Ectodermal cell (in vitro differentiated cells): ENCODE measurements around the gene MLLT1.
A peak's percentile ranks its signal among the peaks of the same experiment; 100 is the strongest.
"Not testable (repeated sequence)": the region's sequence is repeated elsewhere in the genome, so short reads cannot be mapped to it uniquely, and the experiment has no call there.

Experiments
- H3K27ac ChIP-seq: 2 replicates; pipeline ENCODE4 v1.7.0; 2013; ENCODE audit warnings: mild to moderate bottlenecking, low read depth, low read length; ENCODE audit not compliant: insufficient read depth, poor library complexity, severe bottlenecking
- H3K27me3 ChIP-seq: 2 replicates; pipeline ENCODE4 v1.7.0; 2013; ENCODE audit warnings: mild to moderate bottlenecking, low read length; ENCODE audit not compliant: insufficient read depth, control insufficient read depth, poor library complexity, severe bottlenecking
- H3K36me3 ChIP-seq: one replicate; pipeline ENCODE4 v1.7.0; 2013; ENCODE audit warnings: low read length; ENCODE audit not compliant: control insufficient read depth, insufficient read depth
- H3K4me1 ChIP-seq: one replicate; pipeline ENCODE4 v1.7.0; 2013; ENCODE audit warnings: low read length; ENCODE audit not compliant: control insufficient read depth, insufficient read depth
- H3K4me3 ChIP-seq: 2 replicates; pipeline ENCODE4 v1.7.0; 2013; ENCODE audit warnings: low read depth, low read length, control low read depth; ENCODE audit not compliant: insufficient read depth
- H3K9me3 ChIP-seq: 2 replicates; pipeline ENCODE4 v1.7.0; 2013; ENCODE audit warnings: mild to moderate bottlenecking, low read length, moderate library complexity; ENCODE audit not compliant: control insufficient read depth
- WGBS, 2 experiments: methylation state at CpG; one replicate each; pipeline ENCODE4 v1.1.7; 2013; ENCODE audit warnings: missing lambda C conversion rate in 2 of 2; 5-methylcytosine and 5-hydroxymethylcytosine counted together

The MLLT1 gene

GRCh38 chr19:6298413-6298812 lies 18.6 kb upstream of the MLLT1 start:
- Histone ChIP-seq H3K9me3 (peaks cover 5% of the 10 kb centered on the region), H3K36me3 (no peaks in the 10 kb centered on the region), H3K27ac (no peak overlapping the region), H3K4me1 (no peaks in the 10 kb centered on the region), H3K27me3 (no peaks in the 10 kb centered on the region), H3K4me3 (no peak overlapping the region)
- 82 to 85% methylated on average over 5 of the region's 5 CpGs for WGBS, 2 experiments

GRCh38 chr19:6297202-6297601 lies 17.4 kb upstream of the MLLT1 start:
- Histone ChIP-seq H3K27me3 (no peaks in the 10 kb centered on the region), H3K9me3 (peaks cover 7% of the 10 kb centered on the region), H3K4me1 (no peaks in the 10 kb centered on the region), H3K27ac (no peak overlapping the region), H3K36me3 (no peaks in the 10 kb centered on the region), H3K4me3 (no peak overlapping the region)
- WGBS, 2 experiments = 78 to 83% methylated on average over 5 to 6 of the region's 6 CpGs

- no peaks in the 10 kb centered on the region for H3K4me1 ChIP-seq
- WGBS, 2 experiments = 79 to 91% methylated on average over 4 of the region's 4 CpGs
- peaks cover 14% of the 10 kb centered on the region for H3K9me3 ChIP-seq
These were observed 12.2 kb upstream of the MLLT1 start for GRCh38 chr19:6292006-6292405.

GRCh38 chr19:6288737-6289136 lies 9.0 kb upstream of the MLLT1 start:
- H3K9me3 ChIP-seq = peaks cover 9% of the 10 kb centered on the region

More at GRCh38 chr19:6292006-6292405, 12.2 kb upstream of the MLLT1 start:
- H3K36me3 ChIP-seq = no peaks in the 10 kb centered on the region
- H3K4me3 ChIP-seq = no peak overlapping the region
- H3K27me3 ChIP-seq = no peaks in the 10 kb centered on the region
- H3K27ac ChIP-seq = no peak overlapping the region

GRCh38 chr19:6287269-6287885 lies 7.6 kb upstream of the MLLT1 start:
- H3K4me1 ChIP-seq = no peaks in the 10 kb centered on the region
- no peak overlapping the region for H3K27ac ChIP-seq
- 76 to 84% methylated on average over 5 to 6 of the region's 6 CpGs for WGBS, 2 experiments
- no peak overlapping the region for H3K4me3 ChIP-seq
- no peaks in the 10 kb centered on the region for H3K36me3 ChIP-seq
- no peaks in the 10 kb centered on the region for H3K27me3 ChIP-seq
- peaks cover 9% of the 10 kb centered on the region for H3K9me3 ChIP-seq

More at GRCh38 chr19:6288737-6289136, 9.0 kb upstream of the MLLT1 start:
- Histone ChIP-seq H3K4me3 (no peak overlapping the region), H3K27me3 (no peaks in the 10 kb centered on the region), H3K36me3 (no peaks in the 10 kb centered on the region), H3K4me1 (no peaks in the 10 kb centered on the region), H3K27ac (no peak overlapping the region)
- WGBS, 2 experiments = 88 to 90% methylated on average over 1 of the region's 1 CpG

- no peaks in the 10 kb centered on the region for H3K36me3 ChIP-seq
- H3K27me3 ChIP-seq = no peaks in the 10 kb centered on the region
- no peak overlapping the region for H3K4me3 ChIP-seq
- peaks cover 7% of the 10 kb centered on the region for H3K9me3 ChIP-seq
- no peak overlapping the region for H3K27ac ChIP-seq
- WGBS, 2 experiments = 78 to 83% methylated on average over 4 of the region's 4 CpGs
- no peaks in the 10 kb centered on the region for H3K4me1 ChIP-seq
These were observed 6.9 kb upstream of the MLLT1 start for GRCh38 chr19:6286676-6287075.

GRCh38 chr19:6282393-6282792 lies 2.6 kb upstream of the MLLT1 start:
- H3K4me1 ChIP-seq = peaks cover 16% of the 10 kb centered on the region
- 90% methylated on average over 2 to 6 of the region's 6 CpGs for WGBS, 2 experiments

GRCh38 chr19:6279620-6279930 lies 200 bp downstream of the MLLT1 start:
- 0% methylated on average over 59 of the region's 59 CpGs for WGBS, 2 experiments
- Histone ChIP-seq H3K27ac (no peak overlapping the region), H3K4me1 (peaks cover 29% of the 10 kb centered on the region)

More at GRCh38 chr19:6282393-6282792, 2.6 kb upstream of the MLLT1 start:
- H3K9me3 ChIP-seq, H3K36me3 ChIP-seq, H3K27ac ChIP-seq, H3K27me3 ChIP-seq, H3K4me3 ChIP-seq: not testable (repeated sequence)

GRCh38 chr19:6278740-6279619 lies 795 bp downstream of the MLLT1 start:
- Histone ChIP-seq H3K27ac (no peak overlapping the region), H3K36me3 (no peaks in the 10 kb centered on the region), H3K27me3 (no peaks in the 10 kb centered on the region), H3K4me3 (peak overlapping the region; percentile 90), H3K9me3 (no peaks in the 10 kb centered on the region), H3K4me1 (peaks cover 35% of the 10 kb centered on the region)
- WGBS, 2 experiments = 13% methylated on average over 36 of the region's 36 CpGs

More at GRCh38 chr19:6279620-6279930, 200 bp downstream of the MLLT1 start:
- no peaks in the 10 kb centered on the region for H3K36me3 ChIP-seq
- peak overlapping the region; percentile 90 for H3K4me3 ChIP-seq
- H3K9me3 ChIP-seq = no peaks in the 10 kb centered on the region
- H3K27me3 ChIP-seq = no peaks in the 10 kb centered on the region

- Histone ChIP-seq H3K4me1 (peaks cover 44% of the 10 kb centered on the region), H3K4me3 (no peak overlapping the region), H3K36me3 (no peaks in the 10 kb centered on the region), H3K27ac (no peak overlapping the region), H3K27me3 (no peaks in the 10 kb centered on the region), H3K9me3 (no peaks in the 10 kb centered on the region)
- WGBS, 2 experiments = 92 to 93% methylated on average over 9 of the region's 9 CpGs
These were observed 1.7 kb downstream of the MLLT1 start for GRCh38 chr19:6278051-6278450.
